Skeletal muscle tissue (tissue), 4 donors: ENCODE measurements around the gene C12orf57. TPM values are rescaled to one million over a fixed set of nuclear protein-coding genes. Genes with fewer than 3 reads are reported as not detected.
A peak's percentile ranks its signal among the peaks of the same experiment; 100 is the strongest.

Experiments
- H3K27ac ChIP-seq: one replicate; pipeline ENCODE4 v1.7.0; 2013; ENCODE audit warnings: mild to moderate bottlenecking, low read depth, low read length, inconsistent platforms
- H3K27me3 ChIP-seq, 3 donors: one replicate each; pipeline ENCODE4 v1.7.0; 2013; ENCODE audit warnings: low read length in 3 of 3; ENCODE audit not compliant: control insufficient read depth in 3 of 3, insufficient read depth in 3 of 3
- H3K36me3 ChIP-seq, 3 donors: one replicate each; pipeline ENCODE4 v1.7.0; 2013; ENCODE audit warnings: low read length in 3 of 3; ENCODE audit not compliant: control insufficient read depth in 3 of 3, insufficient read depth in 3 of 3
- H3K4me1 ChIP-seq, 3 donors: one replicate each; pipeline ENCODE4 v1.7.0; 2013; ENCODE audit warnings: low read length in 3 of 3, mild to moderate bottlenecking in 3 of 3; ENCODE audit not compliant: control insufficient read depth in 3 of 3, insufficient read depth in 3 of 3
- H3K4me3 ChIP-seq, 3 donors: one replicate each; pipeline ENCODE4 v1.7.0; 2013; ENCODE audit warnings: low read length in 3 of 3
- H3K9ac ChIP-seq, 3 donors: one replicate each; pipeline ENCODE4 v1.7.0; 2013; ENCODE audit warnings: low read length in 3 of 3, mild to moderate bottlenecking in 3 of 3, moderate library complexity in 2 of 3, low read depth in 1 of 3
- H3K9me3 ChIP-seq, 3 donors: one replicate each; pipeline ENCODE4 v1.7.0; 2013; ENCODE audit warnings: low read length in 3 of 3; ENCODE audit not compliant: control insufficient read depth in 3 of 3
- total RNA-seq: library from RNA; depleted of rRNA; stranded (reverse); fragments of >200 nt; gene quantifications from one replicate; pipeline ENCODE4 v1.2.3, GENCODE V29; 2014
- donor health status: Osteomylitis.

C12orf57 gene
- total RNA-seq, 1 donor from 2014 or later, result 205 TPM

GRCh38 chr12:6919588-6919987, 24.2 kb upstream of the C12orf57 start:
- no peak overlapping the region for H3K27ac ChIP-seq
- H3K9ac ChIP-seq, result no peak overlapping the region
- H3K4me3 ChIP-seq, result no peak overlapping the region
- no peaks in the 10 kb centered on the region for H3K9me3 ChIP-seq
- H3K4me1 ChIP-seq, result peaks cover 15 to 20% (median 16%) of the 10 kb centered on the region in 3 donors
- peaks cover 4 to 13% (median 9%) of the 10 kb centered on the region in 3 donors for H3K27me3 ChIP-seq
- H3K36me3 ChIP-seq, result peaks cover 0 to 5% (median 2%) of the 10 kb centered on the region in 3 donors

DNA sequence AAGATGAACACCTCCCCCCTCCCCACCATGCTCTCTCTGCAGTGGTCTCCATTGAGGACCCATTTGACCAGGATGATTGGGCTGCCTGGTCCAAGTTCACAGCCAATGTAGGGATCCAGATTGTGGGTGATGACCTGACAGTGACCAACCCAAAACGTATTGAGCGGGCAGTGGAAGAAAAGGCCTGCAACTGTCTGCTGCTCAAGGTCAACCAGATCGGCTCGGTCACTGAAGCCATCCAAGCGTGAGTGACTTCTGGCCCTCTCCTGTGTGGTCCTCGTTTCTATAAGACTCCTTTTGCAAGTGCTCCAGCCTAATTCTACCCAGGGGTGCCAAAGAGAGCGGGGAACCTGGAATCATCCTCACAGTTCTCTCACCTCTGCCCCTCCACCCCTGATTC, 22.3 kb upstream of the C12orf57 start:
- no peak overlapping the region for H3K9ac ChIP-seq
- H3K4me3 ChIP-seq, result no peak overlapping the region
- peaks cover 0 to 5% (median 2%) of the 10 kb centered on the region in 3 donors for H3K36me3 ChIP-seq
- no peak overlapping the region for H3K27ac ChIP-seq
- no peaks in the 10 kb centered on the region for H3K27me3 ChIP-seq
- H3K4me1 ChIP-seq, result peaks cover 25 to 29% (median 27%) of the 10 kb centered on the region in 3 donors
- no peaks in the 10 kb centered on the region for H3K9me3 ChIP-seq

DNA sequence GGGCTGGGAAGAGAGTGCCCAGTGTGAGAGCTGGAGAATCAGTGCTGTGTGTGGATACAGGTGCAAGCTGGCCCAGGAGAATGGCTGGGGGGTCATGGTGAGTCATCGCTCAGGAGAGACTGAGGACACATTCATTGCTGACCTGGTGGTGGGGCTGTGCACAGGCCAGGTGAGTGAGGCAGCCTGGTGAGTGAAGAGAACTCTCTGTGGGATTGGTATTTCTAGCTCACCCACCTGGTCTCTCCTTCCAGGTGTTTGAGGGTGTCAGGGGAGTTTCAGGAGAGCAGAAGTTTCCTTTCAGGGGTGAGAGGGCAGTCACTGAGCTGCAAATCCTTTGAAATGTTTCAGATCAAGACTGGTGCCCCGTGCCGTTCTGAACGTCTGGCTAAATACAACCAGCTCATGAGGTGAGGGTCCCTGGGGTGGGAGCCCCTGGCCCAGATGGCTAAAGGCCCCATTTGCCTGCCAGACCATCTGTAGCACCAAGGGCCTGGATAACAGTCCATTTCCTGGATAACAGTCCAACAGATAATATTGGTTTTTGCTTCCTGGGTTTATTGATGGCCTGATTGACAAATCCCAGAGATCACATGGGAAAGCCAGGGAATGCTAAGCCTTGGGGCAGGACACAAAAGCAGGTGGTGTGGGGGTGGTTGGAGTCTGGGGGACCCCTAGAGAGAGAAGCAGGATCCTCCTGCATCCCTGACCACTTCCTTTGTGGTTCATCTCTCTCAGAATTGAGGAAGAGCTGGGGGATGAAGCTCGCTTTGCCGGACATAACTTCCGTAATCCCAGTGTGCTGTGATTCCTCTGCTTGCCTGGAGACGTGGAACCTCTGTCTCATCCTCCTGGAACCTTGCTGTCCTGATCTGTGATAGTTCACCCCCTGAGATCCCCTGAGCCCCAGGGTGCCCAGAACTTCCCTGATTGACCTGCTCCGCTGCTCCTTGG, 21.6 kb upstream of the C12orf57 start:
- Histone ChIP-seq H3K4me3 (no peak overlapping the region), H3K9ac (no peak overlapping the region), H3K4me1 (peaks cover 29 to 34% (median 32%) of the 10 kb centered on the region in 3 donors), H3K36me3 (peaks cover 0 to 5% (median 2%) of the 10 kb centered on the region in 3 donors), H3K27me3 (no peaks in the 10 kb centered on the region), H3K9me3 (no peaks in the 10 kb centered on the region), H3K27ac (no peak overlapping the region)

- Histone ChIP-seq H3K9ac (no peak overlapping the region), H3K27ac (no peak overlapping the region), H3K4me3 (no peak overlapping the region), H3K27me3 (no peaks in the 10 kb centered on the region), H3K36me3 (peaks cover 0 to 5% (median 0%) of the 10 kb centered on the region in 3 donors), H3K9me3 (no peaks in the 10 kb centered on the region), H3K4me1 (peaks cover 29 to 35% (median 33%) of the 10 kb centered on the region in 3 donors)
Measured at GRCh38 chr12:6923003-6923732, 20.7 kb upstream of the C12orf57 start.

GRCh38 chr12:6923851-6924250, 20.0 kb upstream of the C12orf57 start:
- peak overlapping the region in 1 of 3 donors; percentile 33 for H3K9ac ChIP-seq
- H3K36me3 ChIP-seq, result peaks cover 0 to 5% (median 0%) of the 10 kb centered on the region in 3 donors
- H3K4me3 ChIP-seq, result no peak overlapping the region
- no peaks in the 10 kb centered on the region for H3K9me3 ChIP-seq
- no peak overlapping the region for H3K27ac ChIP-seq
- H3K4me1 ChIP-seq, result peaks cover 34 to 39% (median 36%) of the 10 kb centered on the region in 3 donors
- no peaks in the 10 kb centered on the region for H3K27me3 ChIP-seq

GRCh38 chr12:6925239-6925539, 18.6 kb upstream of the C12orf57 start:
- no peaks in the 10 kb centered on the region for H3K27me3 ChIP-seq
- peak overlapping the region; percentile 31 to 61 (median 33) for H3K4me3 ChIP-seq
- H3K9me3 ChIP-seq, result no peaks in the 10 kb centered on the region
- peak overlapping the region; percentile 34 to 83 (median 72) for H3K9ac ChIP-seq
- H3K4me1 ChIP-seq, result peaks cover 47 to 52% (median 49%) of the 10 kb centered on the region in 3 donors
- peak overlapping the region; percentile 93 for H3K27ac ChIP-seq
- H3K36me3 ChIP-seq, result peaks cover 0 to 2% (median 0%) of the 10 kb centered on the region in 3 donors

DNA sequence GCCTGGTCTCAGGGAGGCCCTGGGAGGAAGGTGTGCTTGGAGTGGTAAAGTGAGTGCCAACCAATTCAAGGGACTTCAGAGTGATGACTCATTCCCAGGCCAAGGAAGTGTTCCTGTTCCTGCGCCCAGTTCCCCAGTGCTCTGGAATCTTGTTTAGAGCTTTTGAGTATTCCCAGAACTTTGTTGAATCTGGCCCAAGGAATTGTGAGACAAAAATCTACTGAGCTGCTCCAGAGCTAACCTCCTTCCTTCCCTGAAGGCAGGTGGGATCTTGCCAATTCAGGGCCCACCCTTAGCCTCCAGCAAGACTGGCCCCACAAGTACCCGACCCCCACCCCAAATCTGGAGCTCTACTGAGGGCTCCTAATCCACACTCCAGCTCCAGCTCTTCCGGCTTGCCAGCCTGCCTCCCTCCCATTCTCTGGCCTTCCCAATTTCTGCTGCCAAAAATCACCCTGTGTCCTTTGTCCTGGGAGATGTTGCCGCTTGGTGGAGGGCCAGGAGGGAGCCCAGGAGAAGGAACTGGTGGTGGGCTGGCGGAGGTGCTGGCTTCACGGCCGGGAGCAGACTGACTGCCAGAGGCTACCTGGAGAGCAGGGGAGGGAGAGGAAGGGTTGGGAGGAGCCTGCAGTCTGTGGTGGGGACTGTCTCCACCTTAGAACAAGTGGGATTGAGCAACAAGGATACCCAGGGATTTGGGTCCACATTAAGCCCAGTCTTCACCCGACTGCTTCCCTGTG, 18.1 kb upstream of the C12orf57 start:
- H3K9ac ChIP-seq, result peak overlapping the region; percentile 72 to 83 (median 81)
- H3K27me3 ChIP-seq, result no peaks in the 10 kb centered on the region
- peaks cover 0 to 2% (median 0%) of the 10 kb centered on the region in 3 donors for H3K36me3 ChIP-seq
- H3K4me1 ChIP-seq, result peaks cover 49 to 52% (median 50%) of the 10 kb centered on the region in 3 donors
- H3K4me3 ChIP-seq, result peak overlapping the region; percentile 61 to 67 (median 66)
- no peaks in the 10 kb centered on the region for H3K9me3 ChIP-seq
- peak overlapping the region; percentile 93 for H3K27ac ChIP-seq

DNA sequence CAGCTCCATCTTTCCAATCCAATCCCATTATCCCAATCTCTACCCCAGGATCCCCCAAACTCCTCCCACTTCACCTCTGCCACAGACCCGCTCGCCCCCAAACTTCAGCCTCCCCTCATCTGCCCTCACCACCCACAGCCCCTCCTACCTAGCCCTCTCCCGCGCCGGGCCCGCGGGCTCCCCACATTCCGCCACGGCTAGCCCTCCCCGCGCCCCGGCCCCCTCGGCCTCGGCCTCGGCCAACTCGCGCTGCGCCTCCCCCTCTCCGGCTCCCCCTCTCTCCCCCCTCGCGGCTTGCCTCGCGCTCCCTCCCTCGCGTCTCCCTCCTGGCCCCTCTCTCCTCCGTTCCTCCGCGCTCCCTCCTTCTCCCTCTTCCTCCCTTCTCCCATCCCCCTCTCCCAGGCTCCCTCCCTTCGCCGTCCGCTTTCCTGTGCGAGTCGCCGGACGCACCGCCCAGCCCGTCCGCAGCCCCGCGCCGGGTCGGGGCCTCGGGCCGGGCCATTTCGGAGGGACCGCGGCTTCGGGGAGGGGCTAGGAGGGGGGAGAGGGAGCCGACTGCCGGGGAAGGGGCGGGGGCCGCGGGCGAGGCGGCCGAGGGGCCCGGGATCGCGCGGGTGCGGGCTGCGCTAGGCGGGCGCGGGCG, 16.3 kb upstream of the C12orf57 start, which contains the start of gene ATN1:
Gene ATN1 (plus strand): TSS at position 581 of the 643 bp plus-strand sequence. CDS start 6,043 bp downstream, outside the sequence.
- H3K27me3 ChIP-seq, result no peaks in the 10 kb centered on the region
- H3K9me3 ChIP-seq, result no peaks in the 10 kb centered on the region
- peak within 1 kb of the TSS; percentile 93 for H3K27ac ChIP-seq
- H3K9ac ChIP-seq, result peak within 1 kb of the TSS; percentile 83 to 88 (median 86)
- no peaks in the 10 kb centered on the region for H3K36me3 ChIP-seq
- H3K4me3 ChIP-seq, result peak within 1 kb of the TSS; percentile 77 to 79 (median 78)
- peaks cover 49 to 56% (median 50%) of the 10 kb centered on the region in 3 donors for H3K4me1 ChIP-seq
